ENCODE measurements around the gene CCDC191.

CCDC191 gene

GRCh38 chr3:113953677-113954076, 102.6 kb downstream of the CCDC191 start:
- no peak for TF ChIP-seq CTCF (IDR thresholded peaks at IDR 0.05; ENCODE audit: low read length, missing control alignments)
- no peak overlapping the region for H3K4me3 ChIP-seq (replicated peaks; ENCODE audit: low read depth, low read length)
- DNase-seq (ENCODE audit: low read depth) = peak; percentile 41

DNA sequence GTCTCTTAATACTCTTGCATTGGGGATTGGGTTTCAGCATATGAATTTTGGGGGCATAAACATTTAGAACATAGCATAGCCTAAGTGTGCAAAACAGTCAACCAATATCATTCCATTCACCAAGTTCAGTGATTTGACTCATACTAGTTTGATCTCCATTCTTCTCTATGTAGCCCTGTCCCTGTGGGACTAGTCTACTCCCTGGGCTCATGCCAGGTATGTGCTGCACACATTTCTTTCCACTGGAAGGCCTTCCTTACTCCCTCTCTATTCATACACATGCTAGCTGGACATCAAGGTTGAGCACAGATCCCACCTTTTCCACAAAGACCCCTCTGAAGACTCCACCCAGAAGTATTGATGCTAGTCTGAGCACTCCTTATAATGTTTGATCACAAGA, 103.4 kb downstream of the CCDC191 start:
- peak; percentile 36 for DNase-seq (ENCODE audit: low read depth)
- TF ChIP-seq CTCF (IDR thresholded peaks at IDR 0.05; ENCODE audit: low read length, missing control alignments) = no peak
- H3K4me3 ChIP-seq (replicated peaks; ENCODE audit: low read depth, low read length) = no peak overlapping the region

- TF ChIP-seq CTCF (IDR thresholded peaks at IDR 0.05; ENCODE audit: low read length, missing control alignments) = no peak
- no peak for DNase-seq (ENCODE audit: low read depth)
- peak overlapping the region; percentile 62 for H3K4me3 ChIP-seq (replicated peaks; ENCODE audit: low read depth, low read length)
Observed at GRCh38 chr3:113948015-113948917, 108.1 kb downstream of the CCDC191 start.

GRCh38 chr3:113947372-113948014, 108.8 kb downstream of the CCDC191 start, which contains the start of gene ZDHHC23:
Gene ZDHHC23 (plus strand): TSS chr3:113948013. CDS start chr3:113948803, 790 bp downstream.
- peak; percentile 55 for DNase-seq (ENCODE audit: low read depth)
- peak within 1 kb of the TSS; percentile 62 for H3K4me3 ChIP-seq (replicated peaks; ENCODE audit: low read depth, low read length)
- no peak for TF ChIP-seq CTCF (IDR thresholded peaks at IDR 0.05; ENCODE audit: low read length, missing control alignments)

DNA sequence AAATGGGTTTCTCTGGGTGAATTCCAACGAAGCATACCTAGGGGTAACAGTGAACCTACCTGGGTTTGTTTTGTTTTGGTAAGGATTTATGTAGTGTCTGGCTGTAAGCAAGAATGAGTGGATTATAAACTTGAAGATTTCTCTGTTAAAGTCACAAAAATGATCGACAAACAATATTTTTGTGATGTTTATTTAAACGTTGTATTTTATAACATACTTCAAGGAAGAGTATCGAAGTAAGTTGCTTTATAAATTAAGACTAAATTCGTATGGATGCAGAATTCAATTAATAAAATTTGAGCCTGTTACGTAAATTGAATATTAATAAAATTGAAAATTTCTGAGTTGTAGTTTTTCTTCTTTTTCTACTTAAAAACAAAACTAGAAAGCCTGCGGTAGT, 109.5 kb downstream of the CCDC191 start:
- peak overlapping the region; percentile 62 for H3K4me3 ChIP-seq (replicated peaks; ENCODE audit: low read depth, low read length)
- DNase-seq (ENCODE audit: low read depth) = no peak
- TF ChIP-seq CTCF (IDR thresholded peaks at IDR 0.05; ENCODE audit: low read length, missing control alignments) = no peak

GRCh38 chr3:113927556-113927955, 128.8 kb downstream of the CCDC191 start:
- DNase-seq (ENCODE audit: low read depth) = no peak
- no peak for TF ChIP-seq CTCF (IDR thresholded peaks at IDR 0.05; ENCODE audit: low read length, missing control alignments)
- H3K4me3 ChIP-seq (replicated peaks; ENCODE audit: low read depth, low read length) = no peak overlapping the region

Measured in fibroblast of pulmonary artery (primary cell).